Epithelial cell of proximal tubule (primary cell): ENCODE measurements around the gene GUCD1. TPM values are rescaled to one million over a fixed set of nuclear protein-coding genes. Genes with fewer than 3 reads are reported as not detected.

Source experiments
- DNase-seq: peaks from one replicate; pipeline ENCODE4 v3.0.0-alpha.2; 2011; ENCODE audit warnings: low read depth
- H3K4me3 ChIP-seq: 2 replicates; pipeline ENCODE4 v1.5.1; 2011; ENCODE audit warnings: low read depth, mild to moderate bottlenecking, low read length
- CTCF ChIP-seq: conservative IDR thresholded peaks from 2 replicates; pipeline ENCODE4 v1.5.1; 2012; ENCODE audit warnings: low read depth, mild to moderate bottlenecking, low read length
- total RNA-seq: library from RNA; depleted of rRNA; stranded (reverse); fragments of >200 nt; gene quantifications from 2 replicates; pipeline ENCODE4 v1.2.3, GENCODE V29; 2015

Gene GUCD1
- total RNA-seq, 1 donor from 2014 or later: 102 TPM

GRCh38 chr22:24580276-24580675, 25.3 kb upstream of the GUCD1 start:
- no peak overlapping the region for H3K4me3 ChIP-seq
- DNase-seq: no peak
- no peak for TF ChIP-seq CTCF

GRCh38 chr22:24579258-24579601, 24.3 kb upstream of the GUCD1 start:
- DNase-seq: no peak
- H3K4me3 ChIP-seq: no peak overlapping the region
- no peak for TF ChIP-seq CTCF

DNA sequence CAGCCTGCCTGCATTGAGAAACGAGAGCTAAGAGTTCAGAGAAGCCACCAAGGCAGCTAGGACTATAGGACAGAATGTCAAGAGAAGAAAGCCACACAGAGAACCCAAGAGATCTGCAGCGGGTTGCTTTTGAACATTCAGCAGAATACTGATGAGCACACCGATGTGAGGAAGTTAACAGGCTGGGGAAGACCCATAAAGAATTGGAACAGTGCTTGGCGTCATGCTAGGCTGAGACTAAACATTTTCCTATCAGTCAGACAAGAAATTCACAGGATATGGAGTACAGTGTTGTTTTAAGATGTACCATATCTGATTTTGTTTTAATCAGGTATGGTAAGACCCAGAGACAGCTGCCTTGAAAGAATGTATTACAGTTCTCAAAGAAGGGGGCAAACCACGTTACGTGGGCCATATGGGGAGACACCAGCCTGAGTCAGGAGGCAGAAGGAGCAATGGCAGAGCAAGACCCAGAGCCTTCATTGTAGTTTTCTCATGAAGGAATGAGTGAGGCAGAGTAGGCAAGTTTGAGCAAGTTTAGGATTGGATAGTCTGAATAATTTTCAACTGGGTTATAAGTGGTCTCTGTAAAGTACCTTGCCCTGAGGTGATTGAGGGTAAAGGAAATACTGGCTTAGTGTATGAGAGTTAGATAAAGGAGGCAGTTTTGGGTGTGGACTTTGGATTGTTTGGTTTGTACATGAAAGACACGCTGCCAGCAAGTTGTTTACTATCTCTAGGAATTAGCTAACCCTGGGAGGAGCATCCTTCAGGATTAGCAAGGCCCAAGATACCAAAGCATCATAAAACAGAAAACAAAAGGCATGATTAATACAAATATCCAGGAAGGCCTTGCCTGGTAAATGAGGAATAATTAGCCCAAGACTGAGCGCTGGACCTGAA, 23.7 kb upstream of the GUCD1 start:
- TF ChIP-seq CTCF: no peak
- no peak for DNase-seq
- no peak overlapping the region for H3K4me3 ChIP-seq

DNA sequence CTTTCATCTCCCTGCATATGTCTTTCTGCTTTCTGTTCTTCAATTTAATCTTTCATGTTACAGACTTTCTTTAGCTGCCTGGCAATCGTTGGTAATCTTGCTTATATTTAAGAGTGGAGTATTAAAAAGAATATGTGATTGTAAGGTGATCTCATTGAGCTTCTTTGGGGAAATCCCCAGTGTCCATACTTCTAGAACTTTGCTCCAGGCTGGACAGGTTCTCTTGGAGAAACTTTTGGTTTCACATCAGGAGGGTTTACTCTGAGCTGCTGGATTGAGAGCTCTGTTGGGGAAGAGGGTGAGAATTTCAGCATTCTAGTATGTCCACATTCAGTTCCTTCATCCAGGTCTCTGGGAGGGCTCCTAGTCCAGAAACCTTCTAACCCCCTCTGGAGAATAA, 21.8 kb upstream of the GUCD1 start:
- no peak for TF ChIP-seq CTCF
- DNase-seq: no peak
- H3K4me3 ChIP-seq: no peak overlapping the region

DNA sequence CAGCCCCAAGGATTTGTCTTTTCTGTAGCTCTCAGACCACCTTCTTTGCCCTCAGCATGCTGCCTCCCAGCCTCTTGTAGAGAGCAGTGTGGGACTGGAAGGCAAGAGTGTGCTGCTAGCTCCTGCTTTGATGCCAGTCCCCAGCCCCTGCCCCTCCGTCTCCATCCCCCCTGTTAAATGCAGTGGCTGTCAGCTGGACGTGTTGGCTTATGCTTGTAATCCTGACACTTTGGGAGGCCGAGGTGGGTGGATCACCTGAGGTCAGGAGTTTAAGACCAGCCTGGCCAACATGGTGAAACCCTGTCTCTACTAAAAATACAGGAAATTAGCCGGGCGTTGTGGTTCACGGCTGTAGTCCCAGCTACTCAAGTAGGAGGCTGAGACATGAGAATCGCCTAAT, 16.3 kb upstream of the GUCD1 start:
- no peak overlapping the region for H3K4me3 ChIP-seq
- TF ChIP-seq CTCF: no peak
- DNase-seq: no peak

GRCh38 chr22:24567668-24568067, 12.7 kb upstream of the GUCD1 start:
- no peak for TF ChIP-seq CTCF
- no peak overlapping the region for H3K4me3 ChIP-seq
- no peak for DNase-seq
